ENCODE data around the gene TMEM217. TPM values are rescaled to one million over a fixed set of nuclear protein-coding genes. Genes with fewer than 3 reads are reported as not detected.

The TMEM217 gene
- polyA plus RNA-seq, 3 donors, result 0.09 to 0.29 TPM; not detected in 1

DNA sequence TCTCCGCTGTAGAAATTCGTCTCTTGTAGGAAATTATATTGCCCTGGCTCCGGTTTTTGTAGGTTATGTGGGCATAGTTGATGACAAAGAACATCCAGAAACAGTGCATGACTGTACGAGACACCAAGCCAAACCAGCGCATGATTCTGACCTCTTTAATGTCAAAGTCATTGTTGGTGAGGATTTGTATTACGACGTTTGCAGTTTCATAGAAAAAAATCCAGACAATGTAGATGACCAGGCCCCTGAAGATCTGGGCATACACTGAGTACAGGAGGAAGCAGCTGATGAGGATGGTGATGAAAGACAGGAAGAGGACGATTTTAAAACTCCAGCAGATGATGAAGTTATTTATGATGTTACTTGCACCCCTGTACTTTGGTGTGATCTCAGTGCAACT is 39.4 kb downstream of the TMEM217 start:
- intact Hi-C loops (cut with micrococcal nuclease), result loop anchor here (10.0 kb wide), 2 partner anchors 164 to 334 kb away; partner anchors contain the start of gene C6orf89 (in 2 of the 2)
- Histone ChIP-seq H3K27me3 (ENCODE audit: control insufficient read depth in 2 of 2, insufficient read depth in 2 of 2, low read length in 2 of 2) (no peaks in the 10 kb centered on the region), H3K4me2 (replicated peaks; ENCODE audit: extremely low read depth, low read length, poor library complexity, severe bottlenecking) (peak overlapping the region; percentile 24), H4K20me1 (ENCODE audit: insufficient read depth, low read length) (no peaks in the 10 kb centered on the region), H3K36me3 (replicated peaks in 1 of 2; ENCODE audit: control insufficient read depth in 1 of 2, insufficient read depth in 2 of 2, low read length in 2 of 2) (no peaks in the 10 kb centered on the region), H2AFZ (ENCODE audit: insufficient read depth, low read depth, low read length, poor library complexity, severe bottlenecking) (peak overlapping the region; percentile 43), H3K79me2 (ENCODE audit: insufficient read depth, low read length) (no peaks in the 10 kb centered on the region), H3K4me3 (replicated peaks in 1 of 3; ENCODE audit: low read depth in 2 of 3, low read length in 3 of 3) (no peak overlapping the region), H3K27ac (ENCODE audit: low read depth in 1 of 2, low read length in 2 of 2) (peak overlapping the region in 1 of 2 donors; percentile 74), H3K4me1 (ENCODE audit: control insufficient read depth in 1 of 2, insufficient read depth in 2 of 2, low read length in 2 of 2) (peaks cover 43 to 51% of the 10 kb centered on the region in 2 donors), H3K9me3 (replicated peaks in 1 of 2; ENCODE audit: control insufficient read depth in 1 of 2, insufficient read depth in 1 of 2, low read length in 2 of 2) (no peaks in the 10 kb centered on the region), H3K9ac (ENCODE audit: insufficient read depth, low read length, poor library complexity, severe bottlenecking) (no peak overlapping the region)
- H3K27me3 Mint-ChIP-seq (ENCODE audit: low read depth in 3 of 3), result peaks cover 0 to 4% (median 0%) of the 10 kb centered on the region in 3 donors
- H3K9me3 Mint-ChIP-seq, result peaks cover 0 to 2% (median 0%) of the 10 kb centered on the region in 7 donors
- 36% methylated on average over 6 of the region's 8 CpGs for WGBS (ENCODE audit: insufficient coverage)
- peak; percentile 48 to 53 (median 52) for DNase-seq
- peaks cover 0 to 1% of the 10 kb centered on the region in 2 donors for H3K36me3 Mint-ChIP-seq
- TF ChIP-seq, protein P1, sequence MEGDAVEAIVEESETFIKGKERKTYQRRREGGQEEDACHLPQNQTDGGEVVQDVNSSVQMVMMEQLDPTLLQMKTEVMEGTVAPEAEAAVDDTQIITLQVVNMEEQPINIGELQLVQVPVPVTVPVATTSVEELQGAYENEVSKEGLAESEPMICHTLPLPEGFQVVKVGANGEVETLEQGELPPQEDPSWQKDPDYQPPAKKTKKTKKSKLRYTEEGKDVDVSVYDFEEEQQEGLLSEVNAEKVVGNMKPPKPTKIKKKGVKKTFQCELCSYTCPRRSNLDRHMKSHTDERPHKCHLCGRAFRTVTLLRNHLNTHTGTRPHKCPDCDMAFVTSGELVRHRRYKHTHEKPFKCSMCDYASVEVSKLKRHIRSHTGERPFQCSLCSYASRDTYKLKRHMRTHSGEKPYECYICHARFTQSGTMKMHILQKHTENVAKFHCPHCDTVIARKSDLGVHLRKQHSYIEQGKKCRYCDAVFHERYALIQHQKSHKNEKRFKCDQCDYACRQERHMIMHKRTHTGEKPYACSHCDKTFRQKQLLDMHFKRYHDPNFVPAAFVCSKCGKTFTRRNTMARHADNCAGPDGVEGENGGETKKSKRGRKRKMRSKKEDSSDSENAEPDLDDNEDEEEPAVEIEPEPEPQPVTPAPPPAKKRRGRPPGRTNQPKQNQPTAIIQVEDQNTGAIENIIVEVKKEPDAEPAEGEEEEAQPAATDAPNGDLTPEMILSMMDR (IDR thresholded peaks at IDR 0.05), result no peak
- peak overlapping the region; percentile 61 to 93 (median 86) for H3K27ac Mint-ChIP-seq
- H3K4me1 Mint-ChIP-seq, result peaks cover 56% of the 10 kb centered on the region
- peak overlapping the region in 1 of 2 donors; percentile 48 for H3K4me3 Mint-ChIP-seq

- Histone ChIP-seq H2AFZ (ENCODE audit: insufficient read depth, low read depth, low read length, poor library complexity, severe bottlenecking) (no peak overlapping the region), H3K4me2 (replicated peaks; ENCODE audit: extremely low read depth, low read length, poor library complexity, severe bottlenecking) (no peak overlapping the region), H3K27me3 (ENCODE audit: control insufficient read depth in 2 of 2, insufficient read depth in 2 of 2, low read length in 2 of 2) (no peaks in the 10 kb centered on the region), H3K9ac (ENCODE audit: insufficient read depth, low read length, poor library complexity, severe bottlenecking) (no peak overlapping the region), H3K27ac (ENCODE audit: low read depth in 1 of 2, low read length in 2 of 2) (peak overlapping the region in 1 of 2 donors; percentile 74), H3K79me2 (ENCODE audit: insufficient read depth, low read length) (no peaks in the 10 kb centered on the region), H4K20me1 (ENCODE audit: insufficient read depth, low read length) (no peaks in the 10 kb centered on the region), H3K9me3 (replicated peaks in 1 of 2; ENCODE audit: control insufficient read depth in 1 of 2, insufficient read depth in 1 of 2, low read length in 2 of 2) (no peaks in the 10 kb centered on the region), H3K4me3 (replicated peaks in 1 of 3; ENCODE audit: low read depth in 2 of 3, low read length in 3 of 3) (no peak overlapping the region), H3K36me3 (replicated peaks in 1 of 2; ENCODE audit: control insufficient read depth in 1 of 2, insufficient read depth in 2 of 2, low read length in 2 of 2) (no peaks in the 10 kb centered on the region), H3K4me1 (ENCODE audit: control insufficient read depth in 1 of 2, insufficient read depth in 2 of 2, low read length in 2 of 2) (peaks cover 43 to 51% of the 10 kb centered on the region in 2 donors)
- intact Hi-C loops (cut with micrococcal nuclease), result loop anchor here (10.0 kb wide), 2 partner anchors 163 to 333 kb away; partner anchors contain the start of gene C6orf89 (in 2 of the 2)
- H3K4me3 Mint-ChIP-seq, result no peak overlapping the region
- TF ChIP-seq, protein P1 (IDR thresholded peaks at IDR 0.05), result no peak
- peaks cover 0 to 4% (median 0%) of the 10 kb centered on the region in 3 donors for H3K27me3 Mint-ChIP-seq (ENCODE audit: low read depth in 3 of 3)
- peak overlapping the region in 4 of 7 donors; percentile 84 to 93 (median 90) for H3K27ac Mint-ChIP-seq
- H3K36me3 Mint-ChIP-seq, result peaks cover 0 to 1% of the 10 kb centered on the region in 2 donors
- no peak for DNase-seq
- H3K4me1 Mint-ChIP-seq, result peaks cover 56% of the 10 kb centered on the region
- 90% methylated on average over 2 of the region's 6 CpGs for WGBS (ENCODE audit: insufficient coverage)
- H3K9me3 Mint-ChIP-seq, result peaks cover 0 to 2% (median 0%) of the 10 kb centered on the region in 7 donors
Observed at GRCh38 chr6:37218061-37218460, 39.9 kb downstream of the TMEM217 start.

All from CD14-positive monocyte (primary cell).